Stimulated activated CD4-positive, alpha-beta T cell treated with anti-CD3 and anti-CD28 coated beads, Interleukin-4, amount 100 ng/mL, for 4 hours (primary cell): ENCODE results near the gene TEX2.
"Not testable (repeated sequence)": the region's sequence is repeated elsewhere in the genome, so short reads cannot be mapped to it uniquely, and the experiment has no call there.

Source experiments
- DNase-seq, 2 experiments: peaks; one replicate each; pipeline ENCODE4 v3.0.0-alpha.2; 2020

TEX2 gene

DNA sequence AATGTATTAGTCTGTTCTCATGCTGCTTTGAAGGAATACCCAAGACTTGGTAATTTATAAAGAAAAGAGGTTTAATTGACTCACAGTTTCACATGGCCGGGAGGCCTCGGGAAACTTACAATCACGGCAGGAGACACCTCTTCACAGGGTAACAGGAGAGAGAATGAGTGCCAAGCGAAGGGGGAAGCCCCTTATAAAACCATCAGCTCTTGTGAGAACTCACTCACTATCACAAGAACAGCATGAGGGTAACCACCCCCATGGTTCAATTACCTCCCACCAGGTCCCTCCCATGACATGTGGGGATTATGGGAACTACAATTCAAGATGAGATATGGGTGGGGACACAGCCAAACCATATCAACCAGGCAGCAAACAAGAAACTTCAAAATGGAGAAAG lies 24.6 kb downstream of the TEX2 start:
- DNase-seq, result peak in 1 of 2 experiments; percentile 13

DNA sequence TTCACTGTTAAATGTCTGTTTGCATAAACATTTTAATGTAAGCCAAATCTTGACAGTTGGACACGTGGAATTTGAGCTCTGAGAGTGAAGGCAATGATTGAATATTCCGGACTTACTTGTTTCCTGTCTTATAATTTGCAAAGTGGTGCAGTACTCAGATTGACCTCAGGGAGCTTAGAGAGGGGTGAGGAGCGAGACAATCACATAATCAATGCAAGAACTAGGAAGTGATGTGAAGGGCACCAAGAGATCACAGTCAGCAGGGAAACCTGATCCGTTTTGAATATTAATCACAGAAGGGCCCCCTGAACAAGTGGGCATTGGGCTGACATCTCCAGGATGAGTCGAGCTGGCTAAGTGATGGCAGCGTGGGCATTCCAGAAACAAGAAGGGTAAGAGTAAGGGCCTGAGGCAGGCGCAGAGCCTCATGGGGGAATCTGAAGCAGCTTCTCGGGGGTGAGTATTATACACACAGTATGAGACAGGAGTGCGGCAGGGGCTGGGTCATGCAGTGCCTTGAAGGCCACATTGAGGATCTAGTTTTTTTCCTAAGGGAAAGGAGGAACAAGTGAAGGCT lies 26.1 kb downstream of the TEX2 start:
- no peak for DNase-seq

- no peak for DNase-seq
These were observed 28.1 kb downstream of the TEX2 start for GRCh38 chr17:64234961-64235360.

DNA sequence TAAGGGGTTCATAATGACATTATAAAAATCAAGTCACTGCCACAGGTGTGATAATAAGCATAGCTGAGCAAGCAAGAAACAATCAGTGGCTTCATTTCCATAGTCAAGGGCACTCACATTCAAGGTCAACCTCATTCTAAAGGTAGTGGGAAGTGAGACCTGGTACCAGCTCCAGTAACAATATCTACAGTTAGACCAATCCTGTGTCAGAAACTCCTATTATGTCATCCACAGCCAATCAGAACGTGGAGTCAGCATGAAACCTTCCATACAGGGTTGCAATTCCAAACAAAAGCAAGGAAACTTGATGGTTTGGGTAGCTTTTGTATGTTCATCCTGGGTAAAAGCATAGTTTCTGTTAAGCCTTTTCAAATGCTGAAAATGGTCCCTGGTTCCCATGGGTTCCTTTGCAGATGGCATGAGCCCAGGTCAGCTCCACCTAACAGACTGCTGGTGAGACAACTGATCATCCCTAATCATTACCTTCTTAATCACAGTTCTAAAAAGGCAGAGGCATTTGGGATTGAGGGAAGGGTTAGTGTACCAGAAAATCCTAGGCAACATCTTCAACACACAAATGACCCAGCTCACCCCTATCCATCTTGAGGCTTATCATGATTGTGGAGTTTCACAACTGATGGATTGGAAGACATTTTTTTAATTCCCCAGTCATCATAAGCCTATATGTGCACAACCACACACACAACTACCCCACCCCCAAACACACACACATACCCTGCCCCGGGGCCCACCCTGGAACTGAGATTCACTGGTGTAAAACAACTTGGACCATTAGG lies 30.4 kb downstream of the TEX2 start:
- DNase-seq, result no peak

- no peak for DNase-seq
These were observed 31.4 kb downstream of the TEX2 start for GRCh38 chr17:64231567-64232141.

- DNase-seq, result no peak
These were observed 32.2 kb downstream of the TEX2 start for GRCh38 chr17:64230791-64231408.

DNA sequence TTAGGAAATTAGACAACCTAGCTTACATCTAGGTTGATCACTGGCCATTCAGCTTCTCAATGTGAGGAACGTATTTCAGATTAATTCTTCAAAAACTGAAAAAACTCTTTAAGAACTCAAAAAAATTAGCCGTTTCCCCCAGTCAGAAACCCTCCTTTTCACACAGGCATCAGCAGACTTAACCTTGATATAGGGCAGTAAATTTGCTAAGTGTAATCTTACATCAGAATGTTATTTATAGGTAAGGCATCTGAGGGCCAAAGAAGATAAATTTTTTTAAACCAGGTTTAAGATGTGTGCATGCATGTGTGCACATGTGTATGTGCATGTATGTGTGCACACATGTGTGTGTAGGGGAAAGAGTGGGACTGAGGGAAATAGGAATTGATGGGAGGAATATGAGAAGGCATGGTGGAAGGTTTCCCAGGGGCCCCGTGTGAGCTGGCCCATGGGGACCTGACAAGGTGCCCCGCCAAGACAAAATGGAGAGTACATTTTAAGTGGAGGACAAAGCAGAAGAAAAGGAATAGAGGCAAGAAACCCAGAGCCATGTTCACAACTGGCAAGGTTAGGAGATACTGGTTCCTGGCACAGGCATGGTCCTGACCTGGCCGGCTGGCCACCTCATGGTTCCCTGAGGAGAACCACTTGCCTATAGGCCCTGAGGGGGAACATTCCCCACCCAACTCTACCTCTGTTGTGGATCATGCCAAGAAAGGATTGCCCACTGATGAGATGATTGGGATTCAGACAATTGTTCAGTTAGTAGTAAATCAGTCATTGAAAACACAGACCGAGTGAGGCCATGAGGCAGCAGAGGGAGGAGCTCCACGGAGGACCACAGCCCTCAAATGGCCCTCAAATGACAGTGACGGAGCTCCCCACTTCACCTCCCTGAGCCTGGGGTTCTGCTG lies 33.0 kb downstream of the TEX2 start:
- DNase-seq, result no peak

DNA sequence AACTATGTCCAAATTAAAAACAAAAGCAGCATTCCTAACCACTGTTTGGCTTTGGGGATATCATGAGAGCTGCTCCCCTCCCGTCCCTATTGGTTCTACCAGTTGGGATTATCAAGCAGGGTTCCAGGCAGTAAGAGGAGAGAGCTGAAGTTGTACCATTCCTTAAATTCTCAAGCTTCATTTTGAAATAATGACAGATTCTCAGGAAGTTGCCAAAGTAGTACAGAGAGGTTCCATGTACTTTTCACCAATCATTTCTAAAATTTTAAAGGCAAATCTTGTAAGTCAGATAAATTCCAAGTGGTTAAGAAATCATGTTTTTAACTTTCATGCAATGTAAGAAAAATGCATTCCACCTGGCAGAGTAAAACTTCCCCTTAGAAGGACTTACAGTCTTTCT lies 36.9 kb downstream of the TEX2 start:
- DNase-seq, result no peak

- no peak for DNase-seq
These were observed 37.6 kb downstream of the TEX2 start for GRCh38 chr17:64225410-64225809.

- DNase-seq, result no peak
These were observed 39.0 kb downstream of the TEX2 start for GRCh38 chr17:64223931-64224629.

GRCh38 chr17:64223283-64223682 lies 39.8 kb downstream of the TEX2 start:
- no peak for DNase-seq

DNA sequence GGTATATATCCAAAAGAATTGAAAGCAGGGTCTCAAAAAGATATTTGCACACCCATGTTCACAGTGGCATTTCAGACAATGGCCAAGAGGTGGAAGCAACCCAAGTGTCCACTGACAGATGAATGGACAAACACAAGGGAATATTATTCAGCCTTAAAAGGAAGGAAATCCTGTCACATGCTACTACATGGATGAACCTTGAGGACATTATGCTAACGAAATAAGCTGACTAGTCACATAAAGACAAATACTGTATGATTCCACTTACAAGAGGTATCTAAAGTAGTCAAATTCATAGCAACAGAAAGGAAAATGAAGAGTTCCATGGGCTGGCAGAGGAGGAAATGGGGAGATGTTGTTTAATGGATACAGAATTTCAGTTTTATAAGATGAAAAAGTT lies 41.4 kb downstream of the TEX2 start:
- DNase-seq, result no peak

GRCh38 chr17:64220604-64221003 lies 42.5 kb downstream of the TEX2 start:
- DNase-seq, result not testable (repeated sequence)

GRCh38 chr17:64219571-64219970 lies 43.5 kb downstream of the TEX2 start:
- DNase-seq, result no peak

- DNase-seq, result peak; percentile 11 to 21
These were observed 45.0 kb downstream of the TEX2 start for GRCh38 chr17:64218066-64218465.

DNA sequence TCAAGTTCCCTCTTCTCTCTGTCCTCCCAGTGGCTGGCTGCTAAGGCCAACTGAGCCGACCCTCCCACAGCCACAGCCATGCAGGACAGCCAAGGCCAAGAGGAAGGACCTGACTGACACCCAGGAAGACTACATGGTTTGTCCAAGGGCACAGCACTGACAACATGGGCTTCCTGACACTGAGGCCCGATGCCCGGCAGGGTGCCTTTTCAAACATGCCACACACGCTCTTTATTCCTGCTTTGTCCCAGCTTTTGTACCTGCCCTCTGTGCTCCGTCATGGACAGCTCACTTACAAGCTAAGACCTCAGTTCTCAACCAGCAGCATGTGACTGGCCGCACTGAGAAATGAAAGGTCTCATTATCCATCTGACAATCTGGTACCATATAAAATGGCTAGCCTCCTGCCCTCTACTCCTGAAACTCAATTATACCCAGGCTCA lies 45.8 kb downstream of the TEX2 start:
- DNase-seq, result no peak

GRCh38 chr17:64216338-64217248 lies 46.5 kb downstream of the TEX2 start:
- DNase-seq, result no peak

GRCh38 chr17:64216000-64216337 lies 47.1 kb downstream of the TEX2 start:
- DNase-seq, result no peak

GRCh38 chr17:64214950-64215349 lies 48.1 kb downstream of the TEX2 start:
- no peak for DNase-seq

GRCh38 chr17:64213995-64214811 lies 48.9 kb downstream of the TEX2 start:
- DNase-seq, result no peak
